Measurements from ENCODE around the gene EDEM3.

EDEM3 gene

GRCh38 chr1:184743062-184743756, 11.4 kb downstream of the EDEM3 start:
- DNase-seq (ENCODE audit: low read depth in 2 of 2) = peak; percentile 12 to 18
- no peak for TF ChIP-seq CTCF (IDR thresholded peaks at IDR 0.05; ENCODE audit: low read depth, low read length)
- H3K4me3 ChIP-seq (replicated peaks in 1 of 2; ENCODE audit: low read depth in 2 of 2, low read length in 2 of 2) = no peak overlapping the region

GRCh38 chr1:184740344-184740743, 14.3 kb downstream of the EDEM3 start:
- DNase-seq (ENCODE audit: low read depth in 2 of 2) = no peak
- TF ChIP-seq CTCF (IDR thresholded peaks at IDR 0.05; ENCODE audit: low read depth, low read length) = no peak
- H3K4me3 ChIP-seq (replicated peaks in 1 of 2; ENCODE audit: low read depth in 2 of 2, low read length in 2 of 2) = no peak overlapping the region

DNA sequence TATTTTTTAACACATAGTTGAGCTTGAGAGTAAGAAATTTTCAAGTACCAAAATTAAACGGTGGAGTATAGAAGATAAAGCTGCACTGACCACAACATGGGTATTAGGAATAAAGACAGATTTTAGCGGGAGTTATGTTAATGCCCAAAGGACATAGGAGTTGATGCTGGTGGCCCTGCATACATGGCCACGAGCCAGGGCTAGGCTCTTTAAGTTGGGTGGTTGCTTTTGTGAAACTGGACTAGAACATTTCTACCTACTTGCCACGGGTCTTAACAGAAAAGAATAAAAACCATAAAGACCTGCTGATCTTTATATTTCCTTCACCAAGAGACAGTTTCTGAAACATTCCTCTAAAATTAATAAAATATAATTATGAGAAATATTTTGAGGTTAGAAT, 14.9 kb downstream of the EDEM3 start:
- no peak for DNase-seq (ENCODE audit: low read depth in 2 of 2)
- no peak for TF ChIP-seq CTCF (IDR thresholded peaks at IDR 0.05; ENCODE audit: low read depth, low read length)
- H3K4me3 ChIP-seq (replicated peaks in 1 of 2; ENCODE audit: low read depth in 2 of 2, low read length in 2 of 2) = no peak overlapping the region

DNA sequence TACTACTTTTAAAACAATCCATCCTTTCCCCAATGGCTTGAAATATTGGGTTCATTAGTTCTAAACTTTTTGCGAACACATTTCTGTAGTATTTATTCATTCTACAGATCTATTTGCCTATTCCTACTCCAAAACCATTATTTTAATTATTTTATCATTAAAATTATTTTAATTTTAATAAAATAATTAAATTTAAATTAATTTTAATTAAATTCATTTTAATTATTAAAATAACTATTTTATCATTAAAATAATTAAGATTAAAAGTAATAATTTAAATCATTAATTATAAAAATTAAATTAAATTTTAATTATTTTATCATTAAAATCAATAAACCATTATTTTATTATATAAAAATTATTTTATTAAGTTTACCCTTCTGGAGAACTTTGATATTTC, 15.6 kb downstream of the EDEM3 start:
- DNase-seq (ENCODE audit: low read depth in 2 of 2) = no peak
- TF ChIP-seq CTCF (IDR thresholded peaks at IDR 0.05; ENCODE audit: low read depth, low read length) = no peak
- no peak overlapping the region for H3K4me3 ChIP-seq (replicated peaks in 1 of 2; ENCODE audit: low read depth in 2 of 2, low read length in 2 of 2)

DNA sequence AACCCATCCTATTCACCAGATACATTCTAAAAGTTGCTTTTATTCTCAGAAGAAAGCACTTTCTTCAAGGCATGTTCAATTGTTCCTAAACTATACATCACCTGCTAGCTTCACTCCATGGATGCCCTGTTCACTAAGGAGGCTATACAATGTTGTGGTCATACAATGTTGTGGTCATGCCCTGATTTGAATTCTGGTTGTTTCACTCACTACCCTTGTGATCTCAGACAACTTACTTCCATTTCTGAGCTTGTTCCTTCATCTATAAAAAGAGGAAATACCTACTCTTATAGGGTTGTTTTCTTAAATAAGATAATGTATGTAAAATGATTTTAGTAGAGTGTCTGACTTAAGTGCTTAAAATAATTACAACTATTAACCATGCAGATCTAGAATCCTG, 19.7 kb downstream of the EDEM3 start:
- H3K4me3 ChIP-seq (replicated peaks in 1 of 2; ENCODE audit: low read depth in 2 of 2, low read length in 2 of 2) = no peak overlapping the region
- no peak for DNase-seq (ENCODE audit: low read depth in 2 of 2)
- no peak for TF ChIP-seq CTCF (IDR thresholded peaks at IDR 0.05; ENCODE audit: low read depth, low read length)

- no peak for TF ChIP-seq CTCF (IDR thresholded peaks at IDR 0.05; ENCODE audit: low read depth, low read length)
- DNase-seq (ENCODE audit: low read depth in 2 of 2) = no peak
- no peak overlapping the region for H3K4me3 ChIP-seq (replicated peaks in 1 of 2; ENCODE audit: low read depth in 2 of 2, low read length in 2 of 2)
Observed at GRCh38 chr1:184724843-184725242, 29.8 kb downstream of the EDEM3 start.

- no peak overlapping the region for H3K4me3 ChIP-seq (replicated peaks in 1 of 2; ENCODE audit: low read depth in 2 of 2, low read length in 2 of 2)
- peak in 1 of 2 donors; percentile 2 for DNase-seq (ENCODE audit: low read depth in 2 of 2)
- TF ChIP-seq CTCF (IDR thresholded peaks at IDR 0.05; ENCODE audit: low read depth, low read length) = no peak
Observed at GRCh38 chr1:184716158-184716557, 38.5 kb downstream of the EDEM3 start.

Measured in cardiac fibroblast (primary cell).